Measurements from ENCODE around the gene ANKDD1B.
"Not testable (repeated sequence)": the region's sequence is repeated elsewhere in the genome, so short reads cannot be mapped to it uniquely, and the experiment has no call there.

ANKDD1B gene

GRCh38 chr5:75611311-75612225 is at the start of gene ANKDD1B:
ANKDD1B (plus strand) TSS chr5:75611453; CDS start chr5:75611635, 182 bp downstream.
- no peak for DNase-seq

- DNase-seq, result not testable (repeated sequence)
These were observed 45.1 kb upstream of the ANKDD1B start for GRCh38 chr5:75565991-75566709.

- peak; percentile 46 for DNase-seq
These were observed 44.4 kb upstream of the ANKDD1B start for GRCh38 chr5:75566710-75567309.

GRCh38 chr5:75567710-75568109 is 43.5 kb upstream of the ANKDD1B start:
- DNase-seq, result no peak

- no peak for DNase-seq
These were observed 43.1 kb upstream of the ANKDD1B start for GRCh38 chr5:75568202-75568601.

- DNase-seq, result no peak
These were observed 39.7 kb upstream of the ANKDD1B start for GRCh38 chr5:75571547-75571946.

GRCh38 chr5:75574791-75575190 is 36.5 kb upstream of the ANKDD1B start:
- no peak for DNase-seq

GRCh38 chr5:75578280-75578679 is 33.0 kb upstream of the ANKDD1B start:
- not testable (repeated sequence) for DNase-seq

- DNase-seq, result no peak
These were observed 26.6 kb upstream of the ANKDD1B start for GRCh38 chr5:75584641-75585040.

- DNase-seq, result no peak
These were observed 22.6 kb upstream of the ANKDD1B start for GRCh38 chr5:75588666-75589065.

GRCh38 chr5:75600535-75600934 is 10.7 kb upstream of the ANKDD1B start:
- no peak for DNase-seq

GRCh38 chr5:75601567-75601966 is 9.7 kb upstream of the ANKDD1B start:
- DNase-seq, result no peak

GRCh38 chr5:75601996-75602395 is 9.3 kb upstream of the ANKDD1B start:
- DNase-seq, result no peak

GRCh38 chr5:75603371-75603770 is 7.9 kb upstream of the ANKDD1B start:
- no peak for DNase-seq

- no peak for DNase-seq
These were observed 7.4 kb upstream of the ANKDD1B start for GRCh38 chr5:75603821-75604220.

GRCh38 chr5:75607341-75607740 is 3.9 kb upstream of the ANKDD1B start:
- DNase-seq, result not testable (repeated sequence)

- DNase-seq, result no peak
These were observed 2.4 kb upstream of the ANKDD1B start for GRCh38 chr5:75608870-75609269.

- DNase-seq, result no peak
These were observed 1.1 kb upstream of the ANKDD1B start for GRCh38 chr5:75610201-75610600.

- DNase-seq, result not testable (repeated sequence)
These were observed 368 bp upstream of the ANKDD1B start for GRCh38 chr5:75610859-75611310.

GRCh38 chr5:75612226-75612569 is 945 bp downstream of the ANKDD1B start:
- DNase-seq, result no peak

- DNase-seq, result no peak
These were observed 1.6 kb downstream of the ANKDD1B start for GRCh38 chr5:75612901-75613300.

- DNase-seq, result no peak
These were observed 2.9 kb downstream of the ANKDD1B start for GRCh38 chr5:75614176-75614575.

GRCh38 chr5:75616371-75616881 is 5.2 kb downstream of the ANKDD1B start:
- DNase-seq, result no peak
